ENCODE measurements around the gene TDG. TPM values are rescaled to one million over a fixed set of nuclear protein-coding genes. Genes with fewer than 3 reads are reported as not detected.
A peak's percentile ranks its signal among the peaks of the same experiment; 100 is the strongest.
"Not testable (repeated sequence)": the region's sequence is repeated elsewhere in the genome, so short reads cannot be mapped to it uniquely, and the experiment has no call there.

TDG gene
- total RNA-seq, 1 donor from 2014 or later = 30.6 TPM

GRCh38 chr12:103960616-103961227 is 5.0 kb upstream of the TDG start:
- no peak for DNase-seq (ENCODE audit: low read depth in 2 of 2)

DNA sequence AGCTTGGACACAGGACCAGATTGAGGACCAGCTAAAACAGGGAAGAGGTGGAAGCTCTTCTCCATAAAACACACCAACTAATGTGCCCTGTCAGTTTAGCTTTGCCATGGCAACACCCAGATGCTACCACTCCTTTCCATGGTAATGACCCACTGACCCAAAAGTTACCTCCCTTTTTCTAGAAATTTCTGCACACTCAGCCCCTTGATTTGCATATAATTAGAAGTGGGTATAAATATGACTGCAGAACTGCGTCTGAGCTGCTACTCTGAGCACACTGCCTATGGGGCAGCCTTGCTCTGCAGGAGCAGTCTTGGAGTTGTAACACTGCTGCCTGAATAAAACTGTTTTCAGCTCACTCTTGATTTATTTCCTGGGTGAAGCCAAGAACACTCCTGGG is 3.2 kb upstream of the TDG start:
- DNase-seq (ENCODE audit: low read depth in 2 of 2) = no peak

- DNase-seq (ENCODE audit: low read depth in 2 of 2) = no peak
These were observed 867 bp upstream of the TDG start for GRCh38 chr12:103964805-103965204.

- DNase-seq (ENCODE audit: low read depth in 2 of 2) = no peak
These were observed 450 bp upstream of the TDG start for GRCh38 chr12:103965255-103965589.

GRCh38 chr12:103966736-103967135 is 1.1 kb downstream of the TDG start:
- no peak for DNase-seq (ENCODE audit: low read depth in 2 of 2)

GRCh38 chr12:103969391-103969790 is 3.7 kb downstream of the TDG start:
- no peak for DNase-seq (ENCODE audit: low read depth in 2 of 2)

GRCh38 chr12:103973909-103974308 is 8.2 kb downstream of the TDG start:
- DNase-seq (ENCODE audit: low read depth in 2 of 2) = no peak

GRCh38 chr12:103975368-103975767 is 9.7 kb downstream of the TDG start:
- DNase-seq (ENCODE audit: low read depth in 2 of 2) = no peak

DNA sequence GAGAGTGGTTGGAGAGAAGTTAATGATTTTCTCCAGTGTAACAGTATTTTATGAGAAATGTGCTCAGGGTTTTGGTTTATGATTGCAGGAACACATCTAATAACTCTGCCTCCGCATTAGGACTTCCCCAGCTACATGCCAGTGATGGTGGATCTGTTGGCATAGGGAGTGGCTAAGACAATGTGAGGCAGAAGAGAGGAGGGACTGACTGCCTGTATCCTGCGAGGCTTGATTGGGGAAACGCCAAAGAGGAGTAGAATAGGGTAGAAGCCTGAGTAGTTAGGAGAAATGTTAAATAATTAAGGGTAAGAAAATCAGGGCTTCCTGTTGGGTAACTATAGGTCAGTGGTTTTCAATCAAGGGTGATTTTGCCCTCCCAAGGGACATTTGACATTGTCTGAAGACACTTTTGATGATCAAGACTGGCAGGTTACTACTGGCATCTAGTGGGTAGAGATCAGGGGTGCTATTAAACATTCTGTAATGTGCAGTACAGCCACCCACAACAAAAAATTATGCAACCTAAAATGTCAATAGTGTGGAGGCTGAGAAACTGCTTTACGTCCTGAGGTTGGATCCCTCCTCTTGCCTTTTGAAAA is 12.8 kb downstream of the TDG start:
- DNase-seq (ENCODE audit: low read depth in 2 of 2) = no peak

DNA sequence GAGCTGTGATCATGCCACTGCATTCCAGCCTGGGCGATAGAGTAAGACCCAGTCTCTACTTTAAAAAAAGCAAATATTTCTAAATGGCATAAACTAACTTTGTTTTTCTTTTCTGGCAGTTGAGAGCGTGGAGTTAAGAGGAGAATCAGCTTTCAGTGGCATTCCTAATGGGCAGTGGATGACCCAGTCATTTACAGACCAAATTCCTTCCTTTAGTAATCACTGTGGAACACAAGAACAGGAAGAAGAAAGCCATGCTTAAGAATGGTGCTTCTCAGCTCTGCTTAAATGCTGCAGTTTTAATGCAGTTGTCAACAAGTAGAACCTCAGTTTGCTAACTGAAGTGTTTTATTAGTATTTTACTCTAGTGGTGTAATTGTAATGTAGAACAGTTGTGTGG is 21.2 kb downstream of the TDG start:
- no peak for DNase-seq (ENCODE audit: low read depth in 2 of 2)

DNA sequence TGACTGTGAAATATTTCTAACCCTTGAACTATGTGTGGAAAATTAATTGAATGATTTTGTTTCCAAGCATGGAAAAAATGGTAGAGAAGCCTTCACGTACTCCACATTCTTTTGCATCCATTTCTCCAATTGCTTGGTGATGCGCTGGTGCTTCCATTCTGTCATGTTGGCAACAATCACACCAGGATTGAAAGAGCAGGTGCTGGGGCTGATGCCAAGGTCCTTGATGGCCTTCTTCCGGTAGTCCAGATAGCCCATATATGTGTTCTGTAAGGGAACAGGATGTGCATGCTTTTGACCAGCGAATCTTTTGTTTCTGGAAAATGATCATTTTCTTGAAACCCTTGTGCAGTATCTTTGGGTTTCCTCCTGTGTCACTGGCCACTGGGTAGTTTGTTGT is 28.6 kb downstream of the TDG start:
- peak in 1 of 2 donors; percentile 30 for DNase-seq (ENCODE audit: low read depth in 2 of 2)

DNA sequence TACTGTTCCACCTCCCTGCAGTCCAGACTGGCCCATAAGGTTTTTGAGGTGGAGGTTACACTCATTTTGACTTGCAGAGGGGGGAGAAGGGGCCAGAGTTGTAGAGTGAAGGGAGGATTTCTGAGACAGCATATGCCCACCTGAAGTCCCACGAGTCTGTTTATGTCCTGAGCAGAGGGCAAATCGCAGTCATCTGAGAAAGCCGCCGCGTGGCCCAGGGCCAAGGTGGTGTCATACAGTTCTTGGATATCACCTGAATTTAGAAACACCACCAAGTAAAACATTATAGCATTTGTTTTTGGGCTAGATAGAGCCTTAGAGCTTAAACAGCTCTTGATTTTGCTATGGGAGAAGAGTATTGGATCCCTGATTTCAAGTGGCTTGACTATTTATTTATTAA is 30.9 kb downstream of the TDG start:
- no peak for DNase-seq (ENCODE audit: low read depth in 2 of 2)

- DNase-seq (ENCODE audit: low read depth in 2 of 2) = no peak
These were observed 31.7 kb downstream of the TDG start for GRCh38 chr12:103997286-103997900.

DNA sequence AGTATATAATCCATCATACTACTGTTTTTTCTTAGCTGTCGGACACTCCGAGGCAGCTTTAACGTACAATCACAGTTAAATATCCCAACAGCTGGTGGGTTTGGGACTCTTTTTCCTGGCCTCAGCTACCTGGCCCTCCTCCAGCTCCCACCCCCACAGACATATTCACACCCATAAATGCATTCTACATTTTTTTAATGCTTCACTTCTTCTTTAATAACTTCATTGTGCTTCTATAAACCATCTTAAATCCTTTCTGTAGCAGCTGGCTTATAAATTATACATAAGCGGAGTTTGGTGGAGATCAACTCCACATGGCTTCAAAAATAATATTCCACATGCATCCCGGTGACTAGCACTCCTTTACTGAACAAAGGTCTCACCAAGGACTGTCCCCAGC is 33.3 kb downstream of the TDG start:
- no peak for DNase-seq (ENCODE audit: low read depth in 2 of 2)

- no peak for DNase-seq (ENCODE audit: low read depth in 2 of 2)
These were observed 35.2 kb downstream of the TDG start for GRCh38 chr12:104000807-104001434.

- no peak for DNase-seq (ENCODE audit: low read depth in 2 of 2)
These were observed 37.0 kb downstream of the TDG start for GRCh38 chr12:104002686-104003085.

- no peak for DNase-seq (ENCODE audit: low read depth in 2 of 2)
These were observed 37.9 kb downstream of the TDG start for GRCh38 chr12:104003596-104003995.

- DNase-seq (ENCODE audit: low read depth in 2 of 2) = peak in 1 of 2 donors; percentile 71
These were observed 41.3 kb downstream of the TDG start for GRCh38 chr12:104006929-104007328.

- no peak for DNase-seq (ENCODE audit: low read depth in 2 of 2)
These were observed 44.4 kb downstream of the TDG start for GRCh38 chr12:104010121-104010520.

DNA sequence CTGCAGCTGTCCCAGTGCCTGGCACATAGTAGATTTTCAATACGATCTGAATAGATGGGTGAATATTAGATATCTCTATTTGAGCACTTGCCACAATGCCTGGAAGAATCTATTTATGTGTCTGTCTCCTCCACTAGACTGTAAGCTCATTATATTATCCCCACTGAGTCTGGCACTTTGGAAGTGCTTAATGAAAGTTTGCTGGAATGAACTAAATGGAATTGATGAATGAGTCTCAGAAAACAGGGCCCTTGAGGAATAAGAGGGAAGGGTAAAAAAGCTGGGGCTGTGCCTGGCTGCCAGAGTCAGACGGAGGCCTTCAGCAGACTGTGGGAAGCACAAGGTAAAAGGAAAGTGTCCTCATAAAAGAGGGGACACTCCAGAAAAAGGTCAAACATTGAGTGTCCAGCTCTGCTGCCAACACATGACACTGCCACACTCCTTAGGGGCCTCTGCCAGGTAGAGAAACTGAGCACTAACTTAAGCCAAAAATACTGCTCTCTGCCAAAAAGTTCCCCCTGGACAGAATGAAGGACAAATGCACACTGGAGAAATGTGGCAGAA is 45.0 kb downstream of the TDG start:
- no peak for DNase-seq (ENCODE audit: low read depth in 2 of 2)

DNA sequence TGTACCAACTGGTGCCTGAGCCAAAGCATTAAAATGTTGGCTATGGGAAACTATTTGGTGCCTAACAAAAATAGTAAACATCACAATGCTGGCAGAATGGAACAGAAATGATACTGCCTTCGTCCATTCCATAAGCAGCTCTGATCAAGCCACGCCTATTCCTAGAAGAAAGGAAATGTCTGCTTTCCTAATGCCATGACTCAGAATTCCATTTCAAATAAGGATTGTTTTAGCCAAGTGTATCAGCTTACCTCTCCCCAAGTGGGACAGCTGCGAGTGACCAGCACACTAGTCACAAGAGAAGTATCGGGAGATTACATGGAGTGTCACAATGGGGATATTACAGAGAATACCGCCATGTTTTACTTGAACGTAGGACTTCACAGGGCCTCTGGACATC is 45.6 kb downstream of the TDG start:
- DNase-seq (ENCODE audit: low read depth in 2 of 2) = peak; percentile 5 to 96

GRCh38 chr12:104012331-104012730 is 46.7 kb downstream of the TDG start:
- no peak for DNase-seq (ENCODE audit: low read depth in 2 of 2)

- DNase-seq (ENCODE audit: low read depth in 2 of 2) = not testable (repeated sequence)
These were observed 56.2 kb downstream of the TDG start for GRCh38 chr12:104021862-104022261.
